IMR-90 (cell line): ENCODE data around the gene IFNK. TPM values are rescaled to one million over a fixed set of nuclear protein-coding genes. Genes with fewer than 3 reads are reported as not detected.

Source experiments
- ATAC-seq: fragments of 200-7000 bp; cut with Tn5 transposase; 2 replicates; pipeline ENCODE4 v1.9.1; 2020; ENCODE audit warnings: low read depth, mild to moderate bottlenecking, moderate library complexity
- BruUV-seq: library from RNA; stranded (reverse); fragments of 400-500 nt; replicated peaks from 2 replicates; lab custom pipeline; 2021; lab: Mats Ljungman, UMichigan
- CTCF ChIA-PET: fragments of 300-600 bp; formaldehyde crosslinking; extraction: SDS; loops from one replicate; lab custom pipeline; 2021; ENCODE audit warnings: antibody characterized with exemption; lab: Yijun Ruan, JAX
- POLR2A ChIA-PET: fragments of 300-600 bp; sonication (Branson Sonifier 250); formaldehyde crosslinking; loops from one replicate; lab custom pipeline; 2022; ENCODE audit warnings: antibody characterized with exemption; ENCODE audit not compliant: unreplicated experiment; lab: Charles Lee
- DNase-seq: peaks from one replicate; pipeline ENCODE4 v3.0.0; 2013
- H2AFZ ChIP-seq: replicated peaks from 2 replicates; pipeline ENCODE3; 2013; ENCODE audit warnings: low read length, mild to moderate bottlenecking; ENCODE audit not compliant: poor library complexity
- H2AK5ac ChIP-seq: 2 replicates; pipeline ENCODE4 v1.6.1; 2013; ENCODE audit warnings: low read depth, low read length, inconsistent platforms
- H2AK9ac ChIP-seq: replicated peaks from 2 replicates; pipeline ENCODE3; 2013; ENCODE audit warnings: mild to moderate bottlenecking, low read depth, low read length, moderate library complexity; ENCODE audit not compliant: poor library complexity
- H2BK120ac ChIP-seq: 2 replicates; pipeline ENCODE4 v1.6.1; 2013; ENCODE audit warnings: low read depth, low read length, inconsistent platforms
- H2BK15ac ChIP-seq: 3 replicates; pipeline ENCODE4 v1.6.1; 2013; ENCODE audit warnings: low read depth, low read length, inconsistent platforms
- H2BK20ac ChIP-seq: 2 replicates; pipeline ENCODE4 v1.6.1; 2013; ENCODE audit warnings: low read depth, mild to moderate bottlenecking, inconsistent platforms, low read length, moderate library complexity
- H2BK5ac ChIP-seq: 2 replicates; pipeline ENCODE4 v1.6.1; 2013; ENCODE audit warnings: mild to moderate bottlenecking, low read depth, low read length, inconsistent platforms; ENCODE audit not compliant: poor library complexity, severe bottlenecking
- H3K14ac ChIP-seq: replicated peaks from 2 replicates; pipeline ENCODE4 v1.6.1; 2013; ENCODE audit warnings: low read depth, low read length, inconsistent platforms
- H3K18ac ChIP-seq: 2 replicates; pipeline ENCODE4 v1.6.1; 2013; ENCODE audit warnings: low read depth, low read length, control low read depth
- H3K23ac ChIP-seq: 2 replicates; pipeline ENCODE4 v1.6.1; 2013; ENCODE audit warnings: low read depth, low read length, inconsistent platforms
- H3K27ac ChIP-seq: 2 replicates; pipeline ENCODE4 v1.5.1; 2013; ENCODE audit warnings: mild to moderate bottlenecking, control low read depth, low read length; ENCODE audit not compliant: insufficient read depth
- H3K27me3 ChIP-seq: 2 replicates; pipeline ENCODE4 v1.6.1; 2013; ENCODE audit warnings: low read length; ENCODE audit not compliant: control insufficient read depth, insufficient read depth
- H3K36me3 ChIP-seq: 2 replicates; pipeline ENCODE4 v1.6.1; 2013; ENCODE audit warnings: low read length, mixed read lengths; ENCODE audit not compliant: control insufficient read depth, insufficient read depth
- H3K4ac ChIP-seq: 2 replicates; pipeline ENCODE4 v1.6.1; 2013; ENCODE audit warnings: low read depth, low read length, inconsistent platforms
- H3K4me1 ChIP-seq: 2 replicates; pipeline ENCODE4 v1.6.1; 2013; ENCODE audit warnings: low read length, mixed read lengths; ENCODE audit not compliant: control insufficient read depth, insufficient read depth
- H3K4me2 ChIP-seq: 2 replicates; pipeline ENCODE4 v1.6.1; 2013; ENCODE audit warnings: low read depth, mild to moderate bottlenecking, control low read depth, low read length, moderate library complexity
- H3K4me3 ChIP-seq: 2 replicates; pipeline ENCODE4 v1.5.1; 2013; ENCODE audit warnings: low read depth, mild to moderate bottlenecking, control low read depth, low read length, moderate library complexity; ENCODE audit not compliant: insufficient read depth
- H3K56ac ChIP-seq: 2 replicates; pipeline ENCODE4 v1.6.1; 2013; ENCODE audit warnings: low read length, inconsistent platforms; ENCODE audit not compliant: insufficient read depth; ENCODE audit errors: extremely low read depth
- H3K79me1 ChIP-seq, 2 experiments: 2 replicates each; pipeline ENCODE4 v1.6.1; 2013; ENCODE audit warnings: low read length in 2 of 2, inconsistent platforms in 1 of 2, low read depth in 1 of 2
- H3K9ac ChIP-seq: 2 replicates; pipeline ENCODE4 v1.6.1; 2013; ENCODE audit warnings: low read depth, low read length, control low read depth
- H3K9me1 ChIP-seq: 2 replicates; pipeline ENCODE4 v1.6.1; 2013; ENCODE audit warnings: low read length, inconsistent platforms; ENCODE audit not compliant: insufficient read depth
- H3K9me3 ChIP-seq: 2 replicates; pipeline ENCODE4 v1.6.1; 2013; ENCODE audit warnings: low read length; ENCODE audit not compliant: control insufficient read depth, insufficient read depth
- H4K20me1 ChIP-seq: 2 replicates; pipeline ENCODE4 v1.6.1; 2013; ENCODE audit warnings: low read length, inconsistent platforms; ENCODE audit not compliant: insufficient read depth
- H4K5ac ChIP-seq: 2 replicates; pipeline ENCODE4 v1.6.1; 2013; ENCODE audit warnings: mild to moderate bottlenecking, low read depth, low read length, control low read depth
- H4K8ac ChIP-seq, 2 experiments: 2 replicates each; pipeline ENCODE4 v1.6.1; 2013; ENCODE audit warnings: low read depth in 2 of 2, low read length in 2 of 2, control low read depth in 1 of 2, inconsistent platforms in 1 of 2
- H4K91ac ChIP-seq: 2 replicates; pipeline ENCODE4 v1.6.1; 2013; ENCODE audit warnings: low read depth, low read length, inconsistent platforms; ENCODE audit not compliant: insufficient read depth
- MAFK ChIP-seq: IDR thresholded peaks from 2 replicates; pipeline ENCODE4 v1.6.1; 2012; ENCODE audit warnings: low read depth, low read length, improper control_type of control experiment
- whole genome bisulfite sequencing, 2 experiments: methylation state at CpG; one replicate each; pipeline versions ENCODE4 v1.1.5 to v1.1.7; 2013; ENCODE audit warnings: missing lambda C conversion rate in 2 of 2; ENCODE audit not compliant: insufficient read length in 1 of 2; ENCODE audit errors: extremely low coverage in 2 of 2; 5-methylcytosine and 5-hydroxymethylcytosine counted together
- dilution Hi-C: fragments of 300-500 bp; cut with HindIII; formaldehyde crosslinking; loops from one replicate; pipeline ENCODE4 v1.14.3; 2018; ENCODE audit warnings: low sequenced_read_pairs; ENCODE audit not compliant: unreplicated experiment
- in situ Hi-C: fragments of 300-500 bp; cut with MboI; formaldehyde crosslinking; loops from 3 replicates; pipeline ENCODE4 v1.14.3; 2019; ENCODE audit warnings: low sequenced_read_pairs, inconsistent platforms, mixed read lengths
- intact Hi-C: fragments of 100-400 bp; cut with micrococcal nuclease; formaldehyde crosslinking; loops from 2 replicates; pipeline ENCODE4 v1.10.0; 2022
- polyA plus RNA-seq, 3 experiments: library from polyadenylated mRNA; depleted of rRNA; stranded (reverse); fragments of >200 nt; gene quantifications; 2 replicates each; pipeline ENCODE4 v1.2.3, GENCODE V29; 2012; ENCODE audit warnings: low replicate concordance in 1 of 3
- total RNA-seq: library from RNA; depleted of rRNA; stranded (reverse); fragments of >200 nt; gene quantifications from 2 replicates; pipeline ENCODE4 v1.2.3, GENCODE V29; 2012
- TF ChIP-seq, protein P1 (sequence below): conservative IDR thresholded peaks from 2 replicates; pipeline ENCODE4 v1.5.1; 2012; ENCODE audit warnings: mild to moderate bottlenecking, low read depth, low read length, improper control_type of control experiment
- TF ChIP-seq, protein P2 (sequence below): fragments of 150-350 bp; IDR thresholded peaks from 2 replicates; pipeline ENCODE4 v1.6.1; 2017; ENCODE audit warnings: mild to moderate bottlenecking, antibody characterized with exemption, low read length, low read depth

Gene IFNK
- total and polyA plus RNA-seq, 2 of the 4 experiments (the other 2 are of a cell fraction) = not detected

DNA sequence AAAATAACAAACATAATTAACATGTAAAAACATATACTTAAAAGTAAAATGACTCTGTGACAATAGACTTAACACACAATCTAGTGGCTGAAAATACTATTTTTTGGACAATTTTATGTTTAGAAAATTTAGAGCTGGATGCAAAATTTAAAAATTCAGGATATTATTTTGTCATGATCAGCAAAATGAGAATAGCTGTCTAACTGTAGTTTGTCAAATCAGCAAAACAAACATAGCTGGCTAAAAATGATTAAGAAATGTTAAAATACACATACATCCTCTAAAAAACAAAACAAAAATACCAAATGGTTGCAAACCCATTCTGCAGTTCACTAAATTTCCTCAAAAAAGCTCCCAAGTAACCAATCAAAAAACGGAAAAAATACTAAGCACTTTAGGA lies 30.6 kb downstream of the IFNK start:
- ChIA-PET POLR2A (no interaction called here), CTCF (no interaction called here)
- 100% methylated on average over 1 of the region's 1 CpG; no CpG with 5 or more reads in 1 of the 2 experiments for WGBS, 2 experiments
- Histone ChIP-seq H3K27me3 (no peaks in the 10 kb centered on the region), H3K18ac (no peak overlapping the region), H2BK15ac (no peak overlapping the region), H2AK5ac (no peak overlapping the region), H2BK5ac (no peak overlapping the region), H3K23ac (no peak overlapping the region), H3K36me3 (peaks cover 3% of the 10 kb centered on the region; the same call in 1 of the 2 replicates), H2BK20ac (no peak overlapping the region), H3K4me2 (no peak overlapping the region), H3K4ac (no peak overlapping the region), H4K8ac (no peak overlapping the region), H2BK120ac (no peak overlapping the region), H3K9me1 (0 out of 2 replicates have a peak, but pooled peaks cover 2% of the 10 kb centered on the region), H2AK9ac (no peak overlapping the region), H4K5ac (no peak overlapping the region), H3K79me1 (no peaks in the 10 kb centered on the region), H3K9ac (no peak overlapping the region), H2AFZ (no peak overlapping the region), H3K56ac (no peak overlapping the region), H3K4me3 (no peak overlapping the region), H3K27ac (no peak overlapping the region), H3K14ac (no peak overlapping the region), H3K4me1 (no peaks in the 10 kb centered on the region), H3K9me3 (no peaks in the 10 kb centered on the region), H4K20me1 (no peaks in the 10 kb centered on the region), H4K91ac (no peak overlapping the region)
- in situ Hi-C loops (no loop called here), intact Hi-C loops (no loop called here), dilution Hi-C loops (no loop called here)
- no TSS peak for BruUV-seq
- TF ChIP-seq, protein P1, sequence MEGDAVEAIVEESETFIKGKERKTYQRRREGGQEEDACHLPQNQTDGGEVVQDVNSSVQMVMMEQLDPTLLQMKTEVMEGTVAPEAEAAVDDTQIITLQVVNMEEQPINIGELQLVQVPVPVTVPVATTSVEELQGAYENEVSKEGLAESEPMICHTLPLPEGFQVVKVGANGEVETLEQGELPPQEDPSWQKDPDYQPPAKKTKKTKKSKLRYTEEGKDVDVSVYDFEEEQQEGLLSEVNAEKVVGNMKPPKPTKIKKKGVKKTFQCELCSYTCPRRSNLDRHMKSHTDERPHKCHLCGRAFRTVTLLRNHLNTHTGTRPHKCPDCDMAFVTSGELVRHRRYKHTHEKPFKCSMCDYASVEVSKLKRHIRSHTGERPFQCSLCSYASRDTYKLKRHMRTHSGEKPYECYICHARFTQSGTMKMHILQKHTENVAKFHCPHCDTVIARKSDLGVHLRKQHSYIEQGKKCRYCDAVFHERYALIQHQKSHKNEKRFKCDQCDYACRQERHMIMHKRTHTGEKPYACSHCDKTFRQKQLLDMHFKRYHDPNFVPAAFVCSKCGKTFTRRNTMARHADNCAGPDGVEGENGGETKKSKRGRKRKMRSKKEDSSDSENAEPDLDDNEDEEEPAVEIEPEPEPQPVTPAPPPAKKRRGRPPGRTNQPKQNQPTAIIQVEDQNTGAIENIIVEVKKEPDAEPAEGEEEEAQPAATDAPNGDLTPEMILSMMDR = no peak
- TF ChIP-seq, protein P2, sequence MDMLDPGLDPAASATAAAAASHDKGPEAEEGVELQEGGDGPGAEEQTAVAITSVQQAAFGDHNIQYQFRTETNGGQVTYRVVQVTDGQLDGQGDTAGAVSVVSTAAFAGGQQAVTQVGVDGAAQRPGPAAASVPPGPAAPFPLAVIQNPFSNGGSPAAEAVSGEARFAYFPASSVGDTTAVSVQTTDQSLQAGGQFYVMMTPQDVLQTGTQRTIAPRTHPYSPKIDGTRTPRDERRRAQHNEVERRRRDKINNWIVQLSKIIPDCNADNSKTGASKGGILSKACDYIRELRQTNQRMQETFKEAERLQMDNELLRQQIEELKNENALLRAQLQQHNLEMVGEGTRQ = no peak
- TF ChIP-seq MAFK = peak; percentile 91
- no peak for ATAC-seq
- DNase-seq = no peak
